Liver (tissue), 3 donors: ENCODE measurements around the gene BEST4.

Experiments
- CTCF ChIP-seq: fragments of 150-350 bp; IDR thresholded peaks from 2 replicates; pipeline ENCODE4 v1.5.1; 2017; ENCODE audit warnings: improper control_type of control experiment, low read depth, low read length; ENCODE audit not compliant: missing input control
- EGR1 ChIP-seq, 2 donors: IDR thresholded peaks; 2 replicates each; pipeline ENCODE4 v1.6.1; 2016 to 2018; ENCODE audit warnings: antibody characterized with exemption in 2 of 2, low read depth in 2 of 2
- GABPA ChIP-seq, 2 donors: IDR thresholded peaks in 1 of 2; conservative IDR thresholded peaks in 1 of 2; 2 replicates each; pipeline ENCODE4 v1.6.1; 2016; ENCODE audit warnings: antibody characterized with exemption in 2 of 2, mild to moderate bottlenecking in 1 of 2, moderate library complexity in 1 of 2
- HNF4A ChIP-seq, 2 donors: conservative IDR thresholded peaks; 2 replicates each; pipeline ENCODE4 v1.6.1; 2016; ENCODE audit warnings: antibody characterized with exemption in 2 of 2, mild to moderate bottlenecking in 2 of 2
- RAD21 ChIP-seq, 2 donors: IDR thresholded peaks; 2 replicates each; pipeline ENCODE4 v1.6.1; 2016; ENCODE audit warnings: antibody characterized with exemption in 2 of 2, mild to moderate bottlenecking in 2 of 2
- REST ChIP-seq: IDR thresholded peaks from 2 replicates; pipeline ENCODE4 v1.6.1; 2016; ENCODE audit warnings: antibody characterized with exemption, mild to moderate bottlenecking
- SP1 ChIP-seq: IDR thresholded peaks from 2 replicates; pipeline ENCODE4 v1.6.1; 2018; ENCODE audit warnings: antibody characterized with exemption, mild to moderate bottlenecking
- TAF1 ChIP-seq: conservative IDR thresholded peaks from 2 replicates; pipeline ENCODE4 v1.6.1; 2016; ENCODE audit warnings: antibody characterized with exemption, mild to moderate bottlenecking
- YY1 ChIP-seq: IDR thresholded peaks from 2 replicates; pipeline ENCODE4 v1.6.1; 2016; ENCODE audit warnings: antibody characterized with exemption, mild to moderate bottlenecking
- TF ChIP-seq, protein P1 (sequence below): IDR thresholded peaks from 2 replicates; pipeline ENCODE4 v1.6.1; 2016; ENCODE audit warnings: antibody characterized with exemption
- TF ChIP-seq, protein P2 (sequence below): IDR thresholded peaks from 2 replicates; pipeline ENCODE4 v1.6.1; 2016; ENCODE audit warnings: antibody characterized with exemption
- donor health status: healthy.
- donor health status: healthy.

DNA sequence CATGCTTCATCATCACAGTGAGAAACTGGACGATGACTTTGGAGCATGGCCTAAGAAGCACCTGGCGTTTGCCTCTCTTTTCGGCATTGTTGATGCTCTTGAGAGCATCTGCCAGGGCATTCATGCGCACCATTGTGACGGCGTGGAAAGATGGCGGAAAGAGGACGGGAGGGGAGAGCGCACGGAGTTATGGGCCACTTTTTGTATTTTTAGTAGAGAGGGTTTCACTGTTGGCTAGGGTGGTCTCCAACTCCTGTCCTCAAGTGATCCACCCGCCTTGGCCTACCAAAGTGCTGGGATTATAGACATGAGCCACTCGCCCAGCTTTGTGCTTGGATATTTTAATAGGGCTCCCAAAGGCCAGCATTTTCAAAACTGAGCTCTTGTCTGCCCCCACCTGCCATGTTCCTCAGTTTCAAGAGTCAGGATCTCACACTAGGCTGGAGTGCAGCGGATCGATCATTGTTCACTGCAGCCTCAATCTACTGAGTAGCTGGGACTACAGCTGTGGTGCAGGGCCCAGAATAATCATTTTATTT, 7.3 kb downstream of the BEST4 start:
- no peak for TF ChIP-seq CTCF
- no peak for TF ChIP-seq SP1
- TF ChIP-seq, protein P1, sequence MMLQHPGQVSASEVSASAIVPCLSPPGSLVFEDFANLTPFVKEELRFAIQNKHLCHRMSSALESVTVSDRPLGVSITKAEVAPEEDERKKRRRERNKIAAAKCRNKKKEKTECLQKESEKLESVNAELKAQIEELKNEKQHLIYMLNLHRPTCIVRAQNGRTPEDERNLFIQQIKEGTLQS: no peak
- TF ChIP-seq, protein P2, sequence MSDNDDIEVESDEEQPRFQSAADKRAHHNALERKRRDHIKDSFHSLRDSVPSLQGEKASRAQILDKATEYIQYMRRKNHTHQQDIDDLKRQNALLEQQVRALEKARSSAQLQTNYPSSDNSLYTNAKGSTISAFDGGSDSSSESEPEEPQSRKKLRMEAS: no peak
- TF ChIP-seq YY1: no peak
- no peak for TF ChIP-seq HNF4A (conservative IDR thresholded peaks at IDR 0.05)
- TF ChIP-seq RAD21 (IDR thresholded peaks at IDR 0.05): no peak
- no peak for TF ChIP-seq GABPA (IDR thresholded peaks at IDR 0.05 in 1 of 2, conservative IDR thresholded peaks at IDR 0.05 in 1 of 2)
- TF ChIP-seq TAF1: no peak
- no peak for TF ChIP-seq REST
- TF ChIP-seq EGR1 (IDR thresholded peaks at IDR 0.05; ENCODE audit: low read depth in 2 of 2): no peak
